SU-DHL-6 (cell line): ENCODE measurements around the gene ST7.

Experiments used
- H2AFZ ChIP-seq: fragments of 200-600 bp; sonication (generic); 2 replicates; pipeline ENCODE4 v1.6.1; 2014; ENCODE audit warnings: low read depth, mild to moderate bottlenecking, moderate library complexity, mixed read lengths, antibody characterized with exemption, low read length; ENCODE audit not compliant: severe bottlenecking
- H3F3A ChIP-seq: fragments of 200-600 bp; shearing (Covaris generic); 2 replicates; pipeline ENCODE4 v1.6.0; 2016; ENCODE audit warnings: antibody characterized with exemption, mild to moderate bottlenecking; ENCODE audit not compliant: insufficient read depth
- H3K27ac ChIP-seq: fragments of 200-600 bp; sonication (generic); 2 replicates; pipeline ENCODE4 v1.5.1; 2016; ENCODE audit warnings: low read depth, mild to moderate bottlenecking, low read length, moderate library complexity, mixed read lengths
- H3K27me3 ChIP-seq: fragments of 200-600 bp; sonication (generic), shearing (Covaris generic); 2 replicates; pipeline ENCODE4 v1.6.0; 2014; ENCODE audit warnings: mild to moderate bottlenecking, low read length
- H3K36me3 ChIP-seq: fragments of 200-600 bp; sonication (generic); 2 replicates; pipeline ENCODE4 v1.6.1; 2014; ENCODE audit warnings: mild to moderate bottlenecking, low read length, mixed read lengths
- H3K4me2 ChIP-seq: fragments of 300-600, 200-600 bp; shearing (Covaris generic), sonication (generic); 2 replicates; pipeline ENCODE4 v1.6.0; 2014; ENCODE audit warnings: low read length, low read depth, mild to moderate bottlenecking; ENCODE audit not compliant: poor library complexity, severe bottlenecking
- H3K4me3 ChIP-seq: fragments of 200-600 bp; sonication (generic); 2 replicates; pipeline ENCODE4 v1.5.1; 2014; ENCODE audit warnings: antibody characterized with exemption, low read length, mild to moderate bottlenecking, mixed read lengths; ENCODE audit not compliant: insufficient read depth, poor library complexity, severe bottlenecking
- H3K79me2 ChIP-seq: fragments of 200-600 bp; sonication (generic); 2 replicates; pipeline ENCODE4 v1.6.1; 2014; ENCODE audit warnings: mild to moderate bottlenecking, low read length, moderate library complexity; ENCODE audit not compliant: insufficient read depth
- H3K9ac ChIP-seq: fragments of 200-600 bp; sonication (generic); 2 replicates; pipeline ENCODE4 v1.7.0; 2014; ENCODE audit warnings: mild to moderate bottlenecking, low read length
- H3K9me2 ChIP-seq: fragments of 200-600 bp; sonication (generic); replicated peaks from 2 replicates; pipeline ENCODE4 v1.6.1; 2014; ENCODE audit warnings: low read length; ENCODE audit not compliant: insufficient read depth
- H3K9me3 ChIP-seq: fragments of 200-600 bp; sonication (generic); 2 replicates; pipeline ENCODE4 v1.6.1; 2014; ENCODE audit warnings: low read length, mixed read lengths; ENCODE audit not compliant: insufficient read depth
- H4K20me1 ChIP-seq: fragments of 200-600 bp; sonication (generic); 2 replicates; pipeline ENCODE4 v1.6.1; 2014; ENCODE audit warnings: low read depth, mild to moderate bottlenecking, antibody characterized with exemption, low read length, moderate library complexity, mixed read lengths
- EZH2phosphoT487 ChIP-seq: fragments of 200-600 bp; sonication (generic), shearing (Covaris generic); conservative IDR thresholded peaks from 2 replicates; pipeline ENCODE4 v1.6.1; 2018; ENCODE audit warnings: mild to moderate bottlenecking, antibody characterized with exemption, low read length, moderate library complexity, mixed read lengths
- TF ChIP-seq, protein P1 (sequence below): fragments of 200-600 bp; sonication (generic); IDR thresholded peaks from one replicate; pipeline ENCODE4 v1.5.1; 2017; ENCODE audit warnings: antibody characterized with exemption, mild to moderate bottlenecking, low read length, moderate library complexity; ENCODE audit not compliant: insufficient read depth, poor library complexity, severe bottlenecking

ST7 gene

DNA sequence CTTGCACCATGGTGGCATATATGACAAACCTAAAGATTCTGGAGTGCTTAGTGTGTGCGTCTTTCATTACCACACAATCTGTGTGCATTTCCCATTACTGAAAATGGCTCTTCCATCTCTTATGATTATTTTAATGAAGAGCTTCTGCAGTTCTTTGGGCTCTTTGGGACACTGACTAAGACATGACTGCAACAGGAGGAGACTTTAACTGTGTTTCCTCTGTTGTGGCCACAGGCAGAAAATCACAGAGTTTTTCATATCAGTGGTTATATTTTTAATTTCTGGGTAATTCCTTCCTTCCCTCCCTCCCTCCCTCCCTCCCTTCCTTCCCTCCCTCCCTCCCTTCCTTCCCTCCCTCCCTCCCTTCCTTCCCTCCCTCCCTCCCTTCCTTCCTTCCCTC, 311.4 kb downstream of the ST7 start:
- Histone ChIP-seq H3K9me2 (no peaks in the 10 kb centered on the region; the same call in 1 of the 2 replicates), H3F3A (no peaks in the 10 kb centered on the region), H3K27ac (no peak overlapping the region), H2AFZ (no peak overlapping the region), H3K36me3 (no peaks in the 10 kb centered on the region), H3K4me3 (no peak overlapping the region), H3K79me2 (no peaks in the 10 kb centered on the region), H4K20me1 (no peaks in the 10 kb centered on the region), H3K4me2 (no peak overlapping the region), H3K27me3 (no peaks in the 10 kb centered on the region), H3K9me3 (no peaks in the 10 kb centered on the region), H3K9ac (no peak overlapping the region)
- TF ChIP-seq, protein P1, sequence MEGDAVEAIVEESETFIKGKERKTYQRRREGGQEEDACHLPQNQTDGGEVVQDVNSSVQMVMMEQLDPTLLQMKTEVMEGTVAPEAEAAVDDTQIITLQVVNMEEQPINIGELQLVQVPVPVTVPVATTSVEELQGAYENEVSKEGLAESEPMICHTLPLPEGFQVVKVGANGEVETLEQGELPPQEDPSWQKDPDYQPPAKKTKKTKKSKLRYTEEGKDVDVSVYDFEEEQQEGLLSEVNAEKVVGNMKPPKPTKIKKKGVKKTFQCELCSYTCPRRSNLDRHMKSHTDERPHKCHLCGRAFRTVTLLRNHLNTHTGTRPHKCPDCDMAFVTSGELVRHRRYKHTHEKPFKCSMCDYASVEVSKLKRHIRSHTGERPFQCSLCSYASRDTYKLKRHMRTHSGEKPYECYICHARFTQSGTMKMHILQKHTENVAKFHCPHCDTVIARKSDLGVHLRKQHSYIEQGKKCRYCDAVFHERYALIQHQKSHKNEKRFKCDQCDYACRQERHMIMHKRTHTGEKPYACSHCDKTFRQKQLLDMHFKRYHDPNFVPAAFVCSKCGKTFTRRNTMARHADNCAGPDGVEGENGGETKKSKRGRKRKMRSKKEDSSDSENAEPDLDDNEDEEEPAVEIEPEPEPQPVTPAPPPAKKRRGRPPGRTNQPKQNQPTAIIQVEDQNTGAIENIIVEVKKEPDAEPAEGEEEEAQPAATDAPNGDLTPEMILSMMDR, result no peak
- no peak for TF ChIP-seq EZH2phosphoT487

DNA sequence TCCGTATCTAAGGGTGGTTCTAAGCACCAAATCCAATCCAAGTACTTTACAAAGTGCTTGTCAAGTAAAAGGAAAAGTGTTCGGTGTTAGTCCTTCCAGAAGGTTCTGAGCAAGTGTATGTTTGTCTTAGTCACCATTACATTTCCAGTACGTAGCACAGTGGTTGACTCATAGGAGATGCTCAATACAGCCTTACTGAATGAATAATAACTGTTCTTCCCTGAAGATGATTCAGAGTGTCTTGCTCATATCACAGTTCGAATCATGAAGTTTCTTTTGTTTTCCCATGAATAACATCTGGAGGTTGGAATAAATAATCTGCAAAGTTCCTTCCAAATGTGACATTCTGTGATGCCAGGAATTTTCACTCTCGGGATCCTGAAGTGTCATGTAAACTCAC, 316.1 kb downstream of the ST7 start:
- no peak overlapping the region for H3K27ac ChIP-seq
- H3K79me2 ChIP-seq, result no peaks in the 10 kb centered on the region
- no peak overlapping the region for H2AFZ ChIP-seq
- no peaks in the 10 kb centered on the region for H3K27me3 ChIP-seq
- H3K9me3 ChIP-seq, result no peaks in the 10 kb centered on the region
- H3F3A ChIP-seq, result no peaks in the 10 kb centered on the region
- no peak overlapping the region for H3K9ac ChIP-seq
- no peaks in the 10 kb centered on the region for H4K20me1 ChIP-seq
- no peak overlapping the region for H3K4me3 ChIP-seq
- H3K36me3 ChIP-seq, result no peaks in the 10 kb centered on the region
- no peak overlapping the region for H3K4me2 ChIP-seq
- H3K9me2 ChIP-seq, result no peaks in the 10 kb centered on the region
- no peak for TF ChIP-seq EZH2phosphoT487
- TF ChIP-seq, protein P1, result no peak

DNA sequence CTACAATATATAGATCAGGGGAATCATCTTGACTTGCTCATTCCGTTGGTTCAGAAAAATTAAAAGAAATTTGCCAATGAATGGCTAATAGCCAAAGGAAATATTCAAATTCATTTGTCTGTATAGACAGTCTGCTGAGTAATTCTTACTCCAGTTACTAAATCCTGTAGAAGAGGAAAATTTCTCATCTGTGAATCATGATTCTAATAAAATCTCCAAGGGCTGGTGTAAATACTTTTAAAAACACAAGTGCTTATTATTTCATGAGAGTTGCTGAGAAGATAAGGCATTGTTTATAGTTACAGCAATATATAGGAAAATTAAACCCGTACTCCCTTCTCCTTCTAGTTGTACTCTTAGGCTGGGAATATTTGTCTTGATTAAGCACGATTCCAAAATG, 316.6 kb downstream of the ST7 start:
- no peak overlapping the region for H2AFZ ChIP-seq
- H3K79me2 ChIP-seq, result no peaks in the 10 kb centered on the region
- H3K4me3 ChIP-seq, result no peak overlapping the region
- no peaks in the 10 kb centered on the region for H3F3A ChIP-seq
- H3K9me2 ChIP-seq, result no peaks in the 10 kb centered on the region
- H3K36me3 ChIP-seq, result no peaks in the 10 kb centered on the region
- TF ChIP-seq, protein P1, result no peak
- no peak for TF ChIP-seq EZH2phosphoT487
- H3K4me2 ChIP-seq, result no peak overlapping the region
- no peak overlapping the region for H3K27ac ChIP-seq
- no peak overlapping the region for H3K9ac ChIP-seq
- no peaks in the 10 kb centered on the region for H4K20me1 ChIP-seq
- H3K27me3 ChIP-seq, result no peaks in the 10 kb centered on the region
- no peaks in the 10 kb centered on the region for H3K9me3 ChIP-seq

DNA sequence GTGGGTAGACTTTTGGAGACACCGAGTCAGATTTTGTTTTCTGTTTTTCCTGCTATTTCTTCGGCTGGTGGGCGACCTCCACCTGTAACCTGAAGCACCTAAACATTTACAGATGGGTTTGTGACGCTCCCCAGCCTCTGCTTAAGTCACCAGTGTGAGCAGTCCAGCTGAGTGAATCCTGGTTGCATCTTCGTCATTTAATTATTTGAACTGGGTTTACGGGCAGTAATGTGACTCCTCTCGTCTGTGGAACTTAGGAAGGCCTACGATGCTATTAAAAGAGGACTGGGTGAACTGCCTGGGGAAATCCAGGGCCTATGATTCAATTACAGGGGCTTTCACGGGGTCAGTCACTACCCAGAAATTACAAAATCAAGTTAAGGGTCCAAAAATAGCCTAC, 317.1 kb downstream of the ST7 start:
- Histone ChIP-seq H3K9me3 (no peaks in the 10 kb centered on the region), H3K9ac (no peak overlapping the region), H4K20me1 (no peaks in the 10 kb centered on the region), H2AFZ (no peak overlapping the region), H3F3A (no peaks in the 10 kb centered on the region), H3K36me3 (no peaks in the 10 kb centered on the region), H3K4me2 (no peak overlapping the region), H3K4me3 (no peak overlapping the region), H3K27ac (no peak overlapping the region), H3K79me2 (no peaks in the 10 kb centered on the region), H3K9me2 (no peaks in the 10 kb centered on the region), H3K27me3 (no peaks in the 10 kb centered on the region)
- TF ChIP-seq, protein P1, result no peak
- TF ChIP-seq EZH2phosphoT487, result no peak
